Uterus (tissue), 4 donors: ENCODE data around the gene NEAT1. TPM values are rescaled to one million over a fixed set of nuclear protein-coding genes. Genes with fewer than 3 reads are reported as not detected.

Experiments used
- DNase-seq, 2 donors: peaks; one replicate each; pipeline ENCODE4 v3.0.0-alpha.2; 2019 to 2020
- H3K27ac ChIP-seq, 2 donors: fragments of 200-600 bp; sonication (generic); 1 replicate in 1 of 2; 2 replicates in 1 of 2; pipeline ENCODE4 v1.5.1; 2016 to 2018
- H3K27me3 ChIP-seq, 2 donors: fragments of 200-600 bp; sonication (generic); one replicate each; pipeline ENCODE4 v1.5.1; 2018 to 2019; ENCODE audit warnings: control low read depth in 1 of 2
- H3K36me3 ChIP-seq, 2 donors: fragments of 200-600 bp; sonication (generic); one replicate each; pipeline ENCODE4 v1.5.1; 2019; ENCODE audit warnings: control low read depth in 1 of 2
- H3K4me1 ChIP-seq, 2 donors: fragments of 200-600 bp; sonication (generic); one replicate each; pipeline ENCODE4 v1.5.1; 2018 to 2019; ENCODE audit warnings: control low read depth in 1 of 2
- H3K4me3 ChIP-seq, 2 donors: fragments of 200-600 bp; sonication (generic); 1 replicate in 1 of 2; 2 replicates in 1 of 2; pipeline ENCODE4 v1.5.1; 2018 to 2019; ENCODE audit warnings: mild to moderate bottlenecking in 1 of 2
- H3K9me3 ChIP-seq, 2 donors: fragments of 200-600 bp; sonication (generic); one replicate each; pipeline ENCODE4 v1.5.1; 2019; ENCODE audit warnings: control low read depth in 1 of 2
- POLR2A ChIP-seq, 2 donors: fragments of 450-650 bp; IDR thresholded peaks; one replicate each; pipeline ENCODE4 v1.6.1; 2016; ENCODE audit warnings: antibody characterized with exemption in 2 of 2, mild to moderate bottlenecking in 1 of 2, moderate library complexity in 1 of 2
- intact Hi-C: fragments of 100-400 bp; cut with DNase I; formaldehyde crosslinking; loops from one replicate; pipeline ENCODE4 v1.15.1; 2023; ENCODE audit warnings: low total_unique reads
- total RNA-seq, 4 donors: library from RNA; depleted of rRNA in 3 of 4; stranded (reverse); fragments of >200 nt in 3 of 4; gene quantifications; one replicate each; pipeline versions ENCODE4 v1.1.0 to v1.2.4, GENCODE V29; 2014 to 2023
- TF ChIP-seq, protein P1 (sequence below), 4 experiments: fragments of 200-600 bp in 2 of 4; fragments of 450-650 bp in 2 of 4; sonication (generic) in 2 of 4; IDR thresholded peaks; one replicate each; pipeline ENCODE4 v1.5.1; 2016 to 2019; ENCODE audit warnings: antibody characterized with exemption in 4 of 4, mild to moderate bottlenecking in 2 of 4, moderate library complexity in 1 of 4
- donor health status: DM: yes; HTN: yes; CAD: no.

NEAT1 gene
- total RNA-seq, 4 donors from 2014 or later: 33.6 to 932 (median 120) TPM

DNA sequence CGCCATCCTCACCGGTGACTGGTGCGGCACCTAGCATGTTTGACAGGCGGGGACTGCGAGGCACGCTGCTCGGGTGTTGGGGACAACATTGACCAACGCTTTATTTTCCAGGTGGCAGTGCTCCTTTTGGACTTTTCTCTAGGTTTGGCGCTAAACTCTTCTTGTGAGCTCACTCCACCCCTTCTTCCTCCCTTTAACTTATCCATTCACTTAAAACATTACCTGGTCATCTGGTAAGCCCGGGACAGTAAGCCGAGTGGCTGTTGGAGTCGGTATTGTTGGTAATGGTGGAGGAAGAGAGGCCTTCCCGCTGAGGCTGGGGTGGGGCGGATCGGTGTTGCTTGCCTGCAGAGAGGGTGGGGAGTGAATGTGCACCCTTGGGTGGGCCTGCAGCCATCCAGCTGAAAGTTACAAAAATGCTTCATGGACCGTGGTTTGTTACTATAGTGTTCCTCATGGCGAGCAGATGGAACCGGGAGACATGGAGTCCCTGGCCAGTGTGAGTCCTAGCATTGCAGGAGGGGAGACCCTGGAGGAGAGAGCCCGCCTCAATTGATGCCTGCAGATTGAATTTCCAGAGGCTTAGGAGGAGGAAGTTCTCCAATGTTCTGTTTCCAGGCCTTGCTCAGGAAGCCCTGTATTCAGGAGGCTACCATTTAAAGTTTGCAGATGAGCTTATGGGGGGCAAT, 1.1 kb downstream of the NEAT1 start:
- intact Hi-C loops: loop anchor here (2.0 kb wide), 1 partner anchor 75 kb away; the partner anchor contains the start of gene MALAT1
- H3K36me3 ChIP-seq: no peaks in the 10 kb centered on the region

DNA sequence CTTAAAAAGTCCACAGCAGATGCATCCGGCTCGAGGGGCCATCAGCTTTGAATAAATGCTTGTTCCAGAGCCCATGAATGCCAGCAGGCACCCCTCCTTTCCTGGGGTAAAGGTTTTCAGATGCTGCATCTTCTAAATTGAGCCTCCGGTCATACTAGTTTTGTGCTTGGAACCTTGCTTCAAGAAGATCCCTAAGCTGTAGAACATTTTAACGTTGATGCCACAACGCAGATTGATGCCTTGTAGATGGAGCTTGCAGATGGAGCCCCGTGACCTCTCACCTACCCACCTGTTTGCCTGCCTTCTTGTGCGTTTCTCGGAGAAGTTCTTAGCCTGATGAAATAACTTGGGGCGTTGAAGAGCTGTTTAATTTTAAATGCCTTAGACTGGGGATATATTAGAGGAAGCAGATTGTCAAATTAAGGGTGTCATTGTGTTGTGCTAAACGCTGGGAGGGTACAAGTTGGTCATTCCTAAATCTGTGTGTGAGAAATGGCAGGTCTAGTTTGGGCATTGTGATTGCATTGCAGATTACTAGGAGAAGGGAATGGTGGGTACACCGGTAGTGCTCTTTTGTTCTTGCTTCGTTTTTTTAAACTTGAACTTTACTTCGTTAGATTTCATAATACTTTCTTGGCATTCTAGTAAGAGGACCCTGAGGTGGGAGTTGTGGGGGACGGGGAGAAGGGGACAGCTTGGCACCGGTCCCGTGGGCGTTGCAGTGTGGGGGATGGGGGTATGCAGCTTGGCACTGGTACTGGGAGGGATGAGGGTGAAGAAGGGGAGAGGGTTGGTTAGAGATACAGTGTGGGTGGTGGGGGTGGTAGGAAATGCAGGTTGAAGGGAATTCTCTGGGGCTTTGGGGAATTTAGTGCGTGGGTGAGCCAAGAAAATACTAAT, 1.9 kb downstream of the NEAT1 start:
- peak; percentile 51 for DNase-seq
- Histone ChIP-seq H3K9me3 (no peaks in the 10 kb centered on the region), H3K4me3 (peak overlapping the region; percentile 76 to 91), H3K36me3 (no peaks in the 10 kb centered on the region), H3K27ac (peak overlapping the region; percentile 98 to 99), H3K4me1 (peaks cover 0 to 7% of the 10 kb centered on the region in 2 donors), H3K27me3 (no peaks in the 10 kb centered on the region)
- TF ChIP-seq POLR2A (IDR thresholded peaks at IDR 0.05): peak in 1 of 2 donors; percentile 15
- TF ChIP-seq, protein P1, sequence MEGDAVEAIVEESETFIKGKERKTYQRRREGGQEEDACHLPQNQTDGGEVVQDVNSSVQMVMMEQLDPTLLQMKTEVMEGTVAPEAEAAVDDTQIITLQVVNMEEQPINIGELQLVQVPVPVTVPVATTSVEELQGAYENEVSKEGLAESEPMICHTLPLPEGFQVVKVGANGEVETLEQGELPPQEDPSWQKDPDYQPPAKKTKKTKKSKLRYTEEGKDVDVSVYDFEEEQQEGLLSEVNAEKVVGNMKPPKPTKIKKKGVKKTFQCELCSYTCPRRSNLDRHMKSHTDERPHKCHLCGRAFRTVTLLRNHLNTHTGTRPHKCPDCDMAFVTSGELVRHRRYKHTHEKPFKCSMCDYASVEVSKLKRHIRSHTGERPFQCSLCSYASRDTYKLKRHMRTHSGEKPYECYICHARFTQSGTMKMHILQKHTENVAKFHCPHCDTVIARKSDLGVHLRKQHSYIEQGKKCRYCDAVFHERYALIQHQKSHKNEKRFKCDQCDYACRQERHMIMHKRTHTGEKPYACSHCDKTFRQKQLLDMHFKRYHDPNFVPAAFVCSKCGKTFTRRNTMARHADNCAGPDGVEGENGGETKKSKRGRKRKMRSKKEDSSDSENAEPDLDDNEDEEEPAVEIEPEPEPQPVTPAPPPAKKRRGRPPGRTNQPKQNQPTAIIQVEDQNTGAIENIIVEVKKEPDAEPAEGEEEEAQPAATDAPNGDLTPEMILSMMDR (IDR thresholded peaks at IDR 0.05): no peak
- intact Hi-C loops: no loop called here

More for the DNA sequence above, 1.1 kb downstream of the NEAT1 start:
- Histone ChIP-seq H3K9me3 (no peaks in the 10 kb centered on the region), H3K27ac (peak overlapping the region; percentile 98 to 99), H3K4me3 (peak overlapping the region; percentile 76 to 91), H3K27me3 (no peaks in the 10 kb centered on the region), H3K4me1 (peaks cover 0 to 7% of the 10 kb centered on the region in 2 donors)
- TF ChIP-seq, protein P1 (IDR thresholded peaks at IDR 0.05): no peak
- peak in 1 of 2 donors; percentile 16 for TF ChIP-seq POLR2A (IDR thresholded peaks at IDR 0.05)
- peak in 1 of 2 donors; percentile 28 for DNase-seq

DNA sequence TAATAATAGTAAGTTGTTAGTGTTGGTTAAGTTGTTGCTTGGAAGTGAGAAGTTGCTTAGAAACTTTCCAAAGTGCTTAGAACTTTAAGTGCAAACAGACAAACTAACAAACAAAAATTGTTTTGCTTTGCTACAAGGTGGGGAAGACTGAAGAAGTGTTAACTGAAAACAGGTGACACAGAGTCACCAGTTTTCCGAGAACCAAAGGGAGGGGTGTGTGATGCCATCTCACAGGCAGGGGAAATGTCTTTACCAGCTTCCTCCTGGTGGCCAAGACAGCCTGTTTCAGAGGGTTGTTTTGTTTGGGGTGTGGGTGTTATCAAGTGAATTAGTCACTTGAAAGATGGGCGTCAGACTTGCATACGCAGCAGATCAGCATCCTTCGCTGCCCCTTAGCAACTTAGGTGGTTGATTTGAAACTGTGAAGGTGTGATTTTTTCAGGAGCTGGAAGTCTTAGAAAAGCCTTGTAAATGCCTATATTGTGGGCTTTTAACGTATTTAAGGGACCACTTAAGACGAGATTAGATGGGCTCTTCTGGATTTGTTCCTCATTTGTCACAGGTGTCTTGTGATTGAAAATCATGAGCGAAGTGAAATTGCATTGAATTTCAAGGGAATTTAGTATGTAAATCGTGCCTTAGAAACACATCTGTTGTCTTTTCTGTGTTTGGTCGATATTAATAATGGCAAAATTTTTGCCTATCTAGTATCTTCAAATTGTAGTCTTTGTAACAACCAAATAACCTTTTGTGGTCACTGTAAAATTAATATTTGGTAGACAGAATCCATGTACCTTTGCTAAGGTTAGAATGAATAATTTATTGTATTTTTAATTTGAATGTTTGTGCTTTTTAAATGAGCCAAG, 2.7 kb downstream of the NEAT1 start:
- Histone ChIP-seq H3K36me3 (no peaks in the 10 kb centered on the region), H3K27ac (peak overlapping the region; percentile 98 to 99), H3K4me3 (peak overlapping the region; percentile 76 to 91), H3K4me1 (peaks cover 0 to 5% of the 10 kb centered on the region in 2 donors), H3K27me3 (no peaks in the 10 kb centered on the region), H3K9me3 (no peaks in the 10 kb centered on the region)
- peak; percentile 21 to 62 for DNase-seq
- intact Hi-C loops: no loop called here
- TF ChIP-seq POLR2A (IDR thresholded peaks at IDR 0.05): peak in 1 of 2 donors; percentile 38
- TF ChIP-seq, protein P1 (IDR thresholded peaks at IDR 0.05): peak in 1 of 4 experiments; percentile 50

DNA sequence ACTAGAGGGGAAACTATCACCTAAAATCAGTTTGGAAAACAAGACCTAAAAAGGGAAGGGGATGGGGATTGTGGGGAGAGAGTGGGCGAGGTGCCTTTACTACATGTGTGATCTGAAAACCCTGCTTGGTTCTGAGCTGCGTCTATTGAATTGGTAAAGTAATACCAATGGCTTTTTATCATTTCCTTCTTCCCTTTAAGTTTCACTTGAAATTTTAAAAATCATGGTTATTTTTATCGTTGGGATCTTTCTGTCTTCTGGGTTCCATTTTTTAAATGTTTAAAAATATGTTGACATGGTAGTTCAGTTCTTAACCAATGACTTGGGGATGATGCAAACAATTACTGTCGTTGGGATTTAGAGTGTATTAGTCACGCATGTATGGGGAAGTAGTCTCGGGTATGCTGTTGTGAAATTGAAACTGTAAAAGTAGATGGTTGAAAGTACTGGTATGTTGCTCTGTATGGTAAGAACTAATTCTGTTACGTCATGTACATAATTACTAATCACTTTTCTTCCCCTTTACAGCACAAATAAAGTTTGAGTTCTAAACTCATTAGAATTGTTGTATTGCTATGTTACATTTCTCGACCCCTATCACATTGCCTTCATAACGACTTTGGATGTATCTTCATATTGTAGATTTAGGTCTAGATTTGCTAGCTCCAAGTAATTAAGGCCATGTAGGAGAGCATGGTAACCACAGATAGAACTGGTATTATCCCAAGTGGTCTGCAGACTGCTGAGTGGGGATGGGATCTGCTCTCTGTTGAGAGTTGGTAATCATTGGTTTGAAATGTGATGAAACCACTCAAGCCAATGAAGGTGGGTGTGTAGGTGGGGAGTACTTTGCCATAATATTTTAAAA, 3.6 kb downstream of the NEAT1 start:
- H3K27ac ChIP-seq: peak overlapping the region; percentile 98 to 99
- H3K9me3 ChIP-seq: no peaks in the 10 kb centered on the region
- H3K4me3 ChIP-seq: peak overlapping the region; percentile 76 to 91
- DNase-seq: peak in 1 of 2 donors; percentile 17
- TF ChIP-seq, protein P1 (IDR thresholded peaks at IDR 0.05): no peak
- no peak for TF ChIP-seq POLR2A (IDR thresholded peaks at IDR 0.05)
- no peaks in the 10 kb centered on the region for H3K4me1 ChIP-seq
- no peaks in the 10 kb centered on the region for H3K36me3 ChIP-seq
- intact Hi-C loops: no loop called here
- H3K27me3 ChIP-seq: no peaks in the 10 kb centered on the region
